ENCODE data around the gene INHBC.
"Not testable (repeated sequence)": the region's sequence is repeated elsewhere in the genome, so short reads cannot be mapped to it uniquely, and the experiment has no call there.

INHBC gene

GRCh38 chr12:57395121-57395520, 39.5 kb upstream of the INHBC start:
- FAIRE-seq (no peak), DNase-seq (ENCODE audit: insufficient read length, low spot score) (no peak)
- TF ChIP-seq, protein P1, sequence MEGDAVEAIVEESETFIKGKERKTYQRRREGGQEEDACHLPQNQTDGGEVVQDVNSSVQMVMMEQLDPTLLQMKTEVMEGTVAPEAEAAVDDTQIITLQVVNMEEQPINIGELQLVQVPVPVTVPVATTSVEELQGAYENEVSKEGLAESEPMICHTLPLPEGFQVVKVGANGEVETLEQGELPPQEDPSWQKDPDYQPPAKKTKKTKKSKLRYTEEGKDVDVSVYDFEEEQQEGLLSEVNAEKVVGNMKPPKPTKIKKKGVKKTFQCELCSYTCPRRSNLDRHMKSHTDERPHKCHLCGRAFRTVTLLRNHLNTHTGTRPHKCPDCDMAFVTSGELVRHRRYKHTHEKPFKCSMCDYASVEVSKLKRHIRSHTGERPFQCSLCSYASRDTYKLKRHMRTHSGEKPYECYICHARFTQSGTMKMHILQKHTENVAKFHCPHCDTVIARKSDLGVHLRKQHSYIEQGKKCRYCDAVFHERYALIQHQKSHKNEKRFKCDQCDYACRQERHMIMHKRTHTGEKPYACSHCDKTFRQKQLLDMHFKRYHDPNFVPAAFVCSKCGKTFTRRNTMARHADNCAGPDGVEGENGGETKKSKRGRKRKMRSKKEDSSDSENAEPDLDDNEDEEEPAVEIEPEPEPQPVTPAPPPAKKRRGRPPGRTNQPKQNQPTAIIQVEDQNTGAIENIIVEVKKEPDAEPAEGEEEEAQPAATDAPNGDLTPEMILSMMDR (IDR thresholded peaks at IDR 0.05; ENCODE audit: insufficient read depth, missing control alignments): no peak

GRCh38 chr12:57397441-57397840, 37.1 kb upstream of the INHBC start:
- TF ChIP-seq, protein P1 (IDR thresholded peaks at IDR 0.05; ENCODE audit: insufficient read depth, missing control alignments): no peak
- FAIRE-seq: no peak
- no peak for DNase-seq (ENCODE audit: insufficient read length, low spot score)

- not testable (repeated sequence) for DNase-seq (ENCODE audit: insufficient read length, low spot score); FAIRE-seq
Measured at GRCh38 chr12:57399718-57400463, 34.7 kb upstream of the INHBC start.

GRCh38 chr12:57401165-57401564, 33.4 kb upstream of the INHBC start:
- FAIRE-seq (no peak), DNase-seq (ENCODE audit: insufficient read length, low spot score) (no peak)
- TF ChIP-seq, protein P1 (IDR thresholded peaks at IDR 0.05; ENCODE audit: insufficient read depth, missing control alignments): no peak

DNA sequence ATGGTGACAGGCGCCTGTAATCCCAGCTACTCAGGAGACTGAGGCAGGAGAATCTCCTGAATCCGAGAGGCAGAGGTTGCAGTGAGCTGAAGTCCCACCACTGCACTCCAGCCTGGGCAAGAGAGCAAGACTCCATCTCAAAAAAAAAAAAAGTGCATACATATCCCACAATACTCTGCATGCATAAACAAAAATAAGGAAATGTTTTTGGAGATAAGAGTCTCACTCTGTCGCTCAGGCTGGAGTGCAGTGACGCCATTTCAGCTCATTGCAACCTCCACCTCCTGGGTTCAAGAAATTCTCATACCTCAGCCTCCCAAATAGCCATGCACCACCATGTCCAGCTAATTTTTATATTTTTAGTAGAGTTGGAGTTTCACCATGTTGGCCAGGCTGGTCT, 32.4 kb upstream of the INHBC start:
- FAIRE-seq; DNase-seq (ENCODE audit: insufficient read length, low spot score): not testable (repeated sequence)

DNA sequence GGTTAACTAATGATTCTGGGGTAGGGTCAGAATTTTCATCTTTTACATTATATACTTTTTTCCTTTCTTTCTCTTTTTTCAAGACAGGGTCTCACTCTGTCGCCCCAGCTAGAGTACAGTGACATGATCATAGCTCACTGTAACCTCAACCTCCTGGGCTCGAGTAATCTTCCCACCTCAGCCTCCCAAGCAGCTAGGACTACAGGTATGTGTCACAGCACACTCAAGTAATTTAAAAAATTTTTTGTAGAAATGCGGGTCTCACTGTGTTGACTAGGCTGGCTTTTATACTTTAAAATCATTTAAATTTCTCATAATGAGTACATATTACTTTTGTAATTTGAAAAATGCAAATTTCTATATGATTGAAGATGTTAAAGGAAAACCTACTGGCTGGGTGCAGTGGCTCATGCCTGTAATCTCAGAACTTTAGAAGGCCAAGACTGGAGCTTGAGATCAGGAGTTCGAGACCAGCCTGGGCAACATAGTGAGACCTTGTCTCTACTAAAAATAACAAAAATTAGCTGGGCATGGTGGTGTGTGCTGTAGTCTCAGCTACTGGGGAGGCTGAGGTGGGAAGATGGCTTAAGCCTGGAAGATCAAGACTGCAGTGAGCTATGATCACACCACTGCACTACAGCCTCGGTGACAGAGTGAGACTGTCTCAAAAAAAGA, 29.5 kb upstream of the INHBC start:
- TF ChIP-seq, protein P1 (IDR thresholded peaks at IDR 0.05; ENCODE audit: insufficient read depth, missing control alignments): no peak
- FAIRE-seq: no peak

DNA sequence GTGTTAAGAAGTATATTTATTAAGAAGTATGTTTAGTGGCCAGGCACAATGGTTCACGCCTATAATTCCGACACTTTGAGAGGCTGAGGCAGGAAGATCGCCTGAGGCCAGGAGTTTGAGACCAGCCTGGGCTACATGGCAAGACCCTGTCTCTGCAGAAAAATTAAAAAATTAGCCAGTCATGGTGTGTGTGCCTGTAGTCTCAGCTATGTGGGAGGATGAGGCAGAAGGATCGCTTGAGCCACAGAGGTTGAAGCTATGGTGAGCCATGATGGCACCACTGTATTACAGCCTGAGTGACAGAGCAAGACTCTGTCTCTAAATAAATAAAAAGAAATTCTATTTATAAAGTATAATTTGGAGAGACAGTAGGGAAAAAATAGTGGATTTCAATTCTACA, 24.1 kb upstream of the INHBC start:
- TF ChIP-seq, protein P1 (IDR thresholded peaks at IDR 0.05; ENCODE audit: insufficient read depth, missing control alignments): no peak
- DNase-seq (ENCODE audit: insufficient read length, low spot score) (no peak), FAIRE-seq (no peak)

More for the DNA sequence above, 29.5 kb upstream of the INHBC start:
- DNase-seq (ENCODE audit: insufficient read length, low spot score): no peak

- not testable (repeated sequence) for DNase-seq (ENCODE audit: insufficient read length, low spot score); FAIRE-seq
Measured at GRCh38 chr12:57414160-57414559, 20.4 kb upstream of the INHBC start.

Data from D721Med (cell line).